Measurements from ENCODE around the gene PCDHB8.

DNA sequence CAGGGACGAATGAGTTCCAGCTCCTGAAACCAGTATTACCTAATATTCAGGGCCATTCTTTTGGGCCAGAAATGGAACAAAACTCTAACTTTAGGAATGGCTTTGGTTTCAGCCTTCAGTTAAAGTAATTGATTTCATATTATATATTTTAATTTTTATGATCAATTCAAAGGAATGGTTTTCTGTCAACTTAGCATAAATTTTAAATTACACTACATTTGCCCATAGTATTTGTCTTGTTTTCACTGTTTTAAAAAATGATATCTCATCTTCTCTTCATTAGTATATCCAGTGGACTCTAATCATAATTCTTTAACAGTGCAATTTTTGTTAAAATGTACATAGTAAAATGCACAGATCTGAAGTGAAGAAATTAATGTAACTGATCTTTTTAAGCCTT lies 2.7 kb downstream of the PCDHB8 start:
- no peak for TF ChIP-seq CTCF (conservative IDR thresholded peaks at IDR 0.05; ENCODE audit: low read depth, low read length)
- TF ChIP-seq EZH2 (IDR thresholded peaks at IDR 0.05; ENCODE audit: low read length, unreplicated experiment) = no peak

Data from PC-3 (cell line).